ENCODE results near the gene LEF1.

Gene LEF1

DNA sequence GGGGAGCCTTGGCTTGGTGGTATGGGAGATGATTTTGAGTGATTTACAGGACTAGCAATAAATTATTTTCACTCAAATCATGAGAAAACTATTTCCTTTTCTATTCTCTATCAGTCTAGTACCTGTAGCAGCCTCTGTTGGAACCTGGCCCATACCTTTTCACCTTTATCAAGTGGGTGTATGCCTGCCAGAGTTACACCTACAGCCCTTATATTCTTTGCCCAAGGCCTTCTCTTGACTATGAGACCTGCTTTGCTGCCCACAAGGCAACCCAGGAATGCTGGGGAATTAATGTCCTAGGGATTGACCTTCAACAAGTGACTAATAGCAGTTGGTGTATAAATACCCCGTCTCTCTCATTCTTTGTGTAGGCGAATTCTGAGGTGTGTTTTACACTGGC is 20.0 kb upstream of the LEF1 start:
- TF ChIP-seq, protein P1, sequence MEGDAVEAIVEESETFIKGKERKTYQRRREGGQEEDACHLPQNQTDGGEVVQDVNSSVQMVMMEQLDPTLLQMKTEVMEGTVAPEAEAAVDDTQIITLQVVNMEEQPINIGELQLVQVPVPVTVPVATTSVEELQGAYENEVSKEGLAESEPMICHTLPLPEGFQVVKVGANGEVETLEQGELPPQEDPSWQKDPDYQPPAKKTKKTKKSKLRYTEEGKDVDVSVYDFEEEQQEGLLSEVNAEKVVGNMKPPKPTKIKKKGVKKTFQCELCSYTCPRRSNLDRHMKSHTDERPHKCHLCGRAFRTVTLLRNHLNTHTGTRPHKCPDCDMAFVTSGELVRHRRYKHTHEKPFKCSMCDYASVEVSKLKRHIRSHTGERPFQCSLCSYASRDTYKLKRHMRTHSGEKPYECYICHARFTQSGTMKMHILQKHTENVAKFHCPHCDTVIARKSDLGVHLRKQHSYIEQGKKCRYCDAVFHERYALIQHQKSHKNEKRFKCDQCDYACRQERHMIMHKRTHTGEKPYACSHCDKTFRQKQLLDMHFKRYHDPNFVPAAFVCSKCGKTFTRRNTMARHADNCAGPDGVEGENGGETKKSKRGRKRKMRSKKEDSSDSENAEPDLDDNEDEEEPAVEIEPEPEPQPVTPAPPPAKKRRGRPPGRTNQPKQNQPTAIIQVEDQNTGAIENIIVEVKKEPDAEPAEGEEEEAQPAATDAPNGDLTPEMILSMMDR (IDR thresholded peaks at IDR 0.05): no peak
- H3K4me1 Mint-ChIP-seq: peaks cover 45% of the 10 kb centered on the region
- no peak for DNase-seq
- H3K9me3 Mint-ChIP-seq: no peaks in the 10 kb centered on the region
- no peak overlapping the region for H3K4me3 Mint-ChIP-seq
- H3K27ac Mint-ChIP-seq: no peak overlapping the region
- peaks cover 7% of the 10 kb centered on the region for H3K27me3 Mint-ChIP-seq (ENCODE audit: low read depth, poor library complexity)
- no peaks in the 10 kb centered on the region for H3K36me3 Mint-ChIP-seq (ENCODE audit: low read depth)

DNA sequence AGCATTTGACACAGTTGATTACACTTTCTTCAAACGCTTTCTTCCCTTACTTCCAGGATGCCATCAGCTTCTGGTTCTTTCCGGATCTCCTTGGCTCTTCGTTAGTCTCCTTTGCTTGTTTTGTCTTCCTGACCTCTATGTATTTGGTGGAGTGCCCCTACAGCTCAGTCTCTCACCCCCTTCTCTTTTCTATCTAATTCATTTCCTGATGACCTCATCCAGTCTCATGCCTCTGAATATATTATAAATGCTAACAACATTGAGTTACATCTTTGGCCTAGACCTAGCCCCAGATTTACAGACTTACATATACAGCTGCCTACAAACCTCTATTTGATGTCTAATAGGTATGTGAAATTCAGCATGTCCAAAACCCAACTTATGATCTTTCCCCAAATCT is 16.5 kb upstream of the LEF1 start:
- Mint-ChIP-seq H3K27me3 (ENCODE audit: low read depth, poor library complexity) (peaks cover 4% of the 10 kb centered on the region), H3K4me3 (no peak overlapping the region), H3K4me1 (peaks cover 17% of the 10 kb centered on the region), H3K27ac (no peak overlapping the region), H3K36me3 (ENCODE audit: low read depth) (no peaks in the 10 kb centered on the region), H3K9me3 (no peaks in the 10 kb centered on the region)
- TF ChIP-seq, protein P1 (IDR thresholded peaks at IDR 0.05): no peak
- no peak for DNase-seq

DNA sequence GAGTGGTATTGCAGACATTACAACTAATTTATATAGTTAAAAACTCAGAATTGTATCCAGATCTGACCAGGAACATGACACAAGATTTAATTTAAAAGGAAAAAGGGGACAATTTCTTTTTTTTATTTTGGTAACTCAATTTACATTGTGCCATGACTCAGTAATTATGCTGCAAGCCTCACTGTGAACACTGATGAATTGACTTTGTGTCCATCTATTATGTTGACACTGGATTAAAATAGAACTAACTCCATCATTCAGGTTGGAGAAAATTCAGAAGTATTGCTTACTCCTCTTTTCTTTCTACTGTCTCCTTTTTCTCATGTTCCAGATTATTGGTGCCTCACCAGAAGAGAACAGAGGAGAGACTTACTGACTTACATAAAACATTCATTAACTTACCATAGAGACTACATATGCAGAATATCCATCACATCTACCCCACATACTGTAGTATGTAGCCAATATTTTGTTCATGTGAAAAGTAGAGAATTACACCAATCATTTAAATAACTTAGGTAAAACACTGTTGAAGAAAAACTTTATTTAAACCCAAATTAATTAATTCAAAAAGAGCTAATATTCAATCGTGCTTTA is 15.8 kb upstream of the LEF1 start:
- peaks cover 4% of the 10 kb centered on the region for H3K27me3 Mint-ChIP-seq (ENCODE audit: low read depth, poor library complexity)
- H3K27ac Mint-ChIP-seq: no peak overlapping the region
- peaks cover 11% of the 10 kb centered on the region for H3K4me1 Mint-ChIP-seq
- DNase-seq: no peak
- no peaks in the 10 kb centered on the region for H3K36me3 Mint-ChIP-seq (ENCODE audit: low read depth)
- TF ChIP-seq, protein P1 (IDR thresholded peaks at IDR 0.05): no peak
- no peaks in the 10 kb centered on the region for H3K9me3 Mint-ChIP-seq
- H3K4me3 Mint-ChIP-seq: no peak overlapping the region

DNA sequence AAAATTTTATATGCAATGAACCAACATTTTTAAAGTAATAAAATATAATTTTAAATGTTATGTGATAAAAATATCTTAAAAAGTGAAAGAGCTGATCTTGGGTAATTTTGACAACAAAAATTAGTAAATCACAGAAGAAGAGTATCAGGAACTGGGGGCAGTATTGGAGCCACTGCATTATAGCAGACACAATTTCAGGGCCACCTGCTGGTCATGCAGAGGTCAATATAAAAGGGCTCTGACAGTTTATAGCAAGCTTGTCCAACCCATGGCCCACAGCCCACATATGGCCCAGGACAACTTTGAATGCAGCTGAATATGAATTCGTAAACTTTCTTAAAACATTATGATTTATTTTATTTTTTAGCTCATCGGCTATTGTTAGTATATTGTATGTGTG is 13.0 kb upstream of the LEF1 start:
- no peak for DNase-seq
- H3K4me1 Mint-ChIP-seq: peaks cover 11% of the 10 kb centered on the region
- H3K27ac Mint-ChIP-seq: no peak overlapping the region
- H3K27me3 Mint-ChIP-seq (ENCODE audit: low read depth, poor library complexity): peaks cover 7% of the 10 kb centered on the region
- TF ChIP-seq, protein P1 (IDR thresholded peaks at IDR 0.05): no peak
- peaks cover 10% of the 10 kb centered on the region for H3K36me3 Mint-ChIP-seq (ENCODE audit: low read depth)
- no peaks in the 10 kb centered on the region for H3K9me3 Mint-ChIP-seq
- no peak overlapping the region for H3K4me3 Mint-ChIP-seq

DNA sequence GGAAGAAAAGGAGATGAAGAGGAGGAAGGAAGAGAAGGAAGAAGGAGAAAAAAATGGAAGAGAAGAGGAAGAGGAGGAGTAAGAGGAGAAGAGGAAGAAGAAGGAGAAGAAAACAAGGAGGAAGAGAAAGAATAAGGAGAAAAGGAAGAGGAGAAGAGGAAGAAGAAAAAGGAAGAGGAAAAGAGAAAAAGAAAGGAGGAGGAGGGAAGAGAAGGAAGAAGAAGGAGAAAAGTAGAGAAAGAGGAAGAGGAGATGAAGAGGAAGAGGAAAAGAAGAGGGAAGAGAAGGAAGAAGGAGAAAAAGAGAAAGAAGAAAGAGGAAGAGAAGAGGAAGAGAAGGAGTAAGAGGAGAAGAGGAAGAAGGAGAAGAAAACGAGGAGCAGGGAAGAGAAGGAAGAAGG is 11.8 kb upstream of the LEF1 start:
- Mint-ChIP-seq H3K27ac (no peak overlapping the region), H3K4me1 (peaks cover 20% of the 10 kb centered on the region)
- TF ChIP-seq, protein P1 (IDR thresholded peaks at IDR 0.05): no peak

DNA sequence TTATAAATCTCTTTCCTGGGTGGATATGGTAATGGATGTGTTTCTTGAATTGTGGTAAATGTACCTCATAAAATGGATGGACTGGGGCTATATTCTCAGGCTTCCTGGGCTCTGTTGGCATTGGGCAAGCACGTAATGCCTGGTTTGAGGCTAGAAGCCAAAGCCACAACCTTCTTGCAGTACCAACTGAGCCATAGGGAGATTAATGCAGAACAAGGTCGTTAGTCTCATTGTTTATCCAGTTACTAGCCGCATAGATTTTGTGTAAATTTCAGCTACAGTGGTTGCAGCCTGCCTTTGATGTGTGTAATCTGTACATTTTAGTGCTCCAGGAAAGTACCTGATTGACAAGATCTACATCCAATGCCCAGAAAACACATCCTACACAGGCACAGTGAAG is 7.2 kb upstream of the LEF1 start:
- Mint-ChIP-seq H3K27me3 (ENCODE audit: low read depth, poor library complexity) (peaks cover 7% of the 10 kb centered on the region), H3K4me1 (peaks cover 40% of the 10 kb centered on the region), H3K27ac (peak overlapping the region; percentile 86), H3K36me3 (ENCODE audit: low read depth) (peaks cover 10% of the 10 kb centered on the region), H3K4me3 (no peak overlapping the region), H3K9me3 (no peaks in the 10 kb centered on the region)
- DNase-seq: no peak
- TF ChIP-seq, protein P1 (IDR thresholded peaks at IDR 0.05): no peak

More for the DNA sequence above, 11.8 kb upstream of the LEF1 start:
- H3K9me3 Mint-ChIP-seq: no peaks in the 10 kb centered on the region
- no peak for DNase-seq
- no peak overlapping the region for H3K4me3 Mint-ChIP-seq
- peaks cover 10% of the 10 kb centered on the region for H3K36me3 Mint-ChIP-seq (ENCODE audit: low read depth)
- H3K27me3 Mint-ChIP-seq (ENCODE audit: low read depth, poor library complexity): peaks cover 7% of the 10 kb centered on the region
